K562 (cell line): ENCODE measurements around the gene ZNF785. TPM values are rescaled to one million over a fixed set of nuclear protein-coding genes. Genes with fewer than 3 reads are reported as not detected.

Source experiments
- ATAC-seq: fragments of 200-7000 bp; cut with Tn5 transposase; 3 replicates; pipeline ENCODE4 v1.9.1; 2020; ENCODE audit warnings: moderate library complexity
- BruUV-seq: library from RNA; stranded (reverse); fragments of 400-500 nt; replicated peaks from 2 replicates; lab custom pipeline; 2021; lab: Mats Ljungman, UMichigan
- CTCF ChIA-PET: fragments of 300-600 bp; formaldehyde crosslinking; extraction: SDS; loops from one replicate; lab custom pipeline; 2021; ENCODE audit warnings: low intra/inter-chr PET ratio; lab: Yijun Ruan, JAX
- POLR2A ChIA-PET: fragments of 300-600, 350-650 bp; sonication (Branson Sonifier 250); formaldehyde crosslinking; extraction: SDS; loops from one replicate; lab custom pipeline; 2021; ENCODE audit warnings: antibody characterized with exemption, inconsistent platforms; lab: Yijun Ruan, JAX
- DNase-seq, 4 experiments: peaks; one replicate each; pipeline versions ENCODE4 v3.0.0 to v3.0.0-alpha.2; 2011 to 2018; ENCODE audit warnings: low spot score in 3 of 4, mixed read lengths in 3 of 4; ENCODE audit errors: extremely low read depth in 1 of 4
- FAIRE-seq: peaks from 2 replicates; lab custom pipeline; 2011; peaks lifted over from hg19 to GRCh38; lab: Jason Lieb, UNC
- H2AFZ ChIP-seq: 2 replicates; pipeline ENCODE4 v1.6.0; 2011; ENCODE audit warnings: low read depth, low read length, control low read depth, inconsistent platforms
- H3K27ac ChIP-seq: fragments of 200-600 bp; 3 replicates; pipeline ENCODE4 v1.8.0; 2011; ENCODE audit warnings: low read depth, mild to moderate bottlenecking, control low read depth, inconsistent platforms, low read length, moderate library complexity, mixed read lengths; ENCODE audit errors: extremely low read depth
- H3K27me3 ChIP-seq, 2 experiments: fragments of 300-600 bp in 1 of 2; 2 replicates in 1 of 2; 3 replicates in 1 of 2; pipeline versions ENCODE4 v1.6.0 to v1.8.0; 2011; ENCODE audit warnings: inconsistent platforms in 2 of 2, low read length in 2 of 2, mild to moderate bottlenecking in 1 of 2, mixed read lengths in 1 of 2, moderate library complexity in 1 of 2; ENCODE audit not compliant: control insufficient read depth in 2 of 2, insufficient read depth in 2 of 2
- H3K36me3 ChIP-seq: fragments of 300-600 bp; 3 replicates; pipeline ENCODE4 v1.8.0; 2011; ENCODE audit warnings: mild to moderate bottlenecking, low read length, inconsistent platforms; ENCODE audit not compliant: control insufficient read depth, insufficient read depth
- H3K4me1 ChIP-seq, 2 experiments: fragments of 200-600 bp in 1 of 2; replicated peaks in 1 of 2; 2 replicates in 1 of 2; 3 replicates in 1 of 2; pipeline versions ENCODE4 v1.5.1 to v1.8.0; 2011; ENCODE audit warnings: inconsistent platforms in 2 of 2, low read length in 2 of 2, mild to moderate bottlenecking in 1 of 2, mixed read lengths in 1 of 2, moderate library complexity in 1 of 2; ENCODE audit not compliant: control insufficient read depth in 2 of 2, insufficient read depth in 2 of 2
- H3K4me2 ChIP-seq: 2 replicates; pipeline ENCODE4 v1.6.1; 2011; ENCODE audit warnings: low read length, control low read depth, inconsistent platforms, mixed read lengths; ENCODE audit not compliant: insufficient read depth
- H3K4me3 ChIP-seq: fragments of 200-600 bp; sonication (generic), shearing (Covaris generic); 2 replicates; pipeline ENCODE4 v1.5.1; 2016; ENCODE audit warnings: control low read depth, inconsistent platforms
- H3K79me2 ChIP-seq: fragments of 200-600 bp; 3 replicates; pipeline ENCODE4 v1.8.0; 2011; ENCODE audit warnings: low read length, inconsistent platforms; ENCODE audit not compliant: control insufficient read depth, insufficient read depth
- H3K9ac ChIP-seq, 2 experiments: 2 replicates each; pipeline versions ENCODE4 v1.6.0 to v1.6.1; 2011; ENCODE audit warnings: low read depth in 2 of 2, low read length in 2 of 2, control low read depth in 1 of 2, inconsistent platforms in 1 of 2, mild to moderate bottlenecking in 1 of 2, mixed read lengths in 1 of 2; ENCODE audit not compliant: insufficient read depth in 1 of 2
- H3K9me1 ChIP-seq: one replicate; pipeline ENCODE4 v1.6.0; 2011; ENCODE audit warnings: inconsistent platforms, mild to moderate bottlenecking, low read length, moderate library complexity; ENCODE audit not compliant: control insufficient read depth, insufficient read depth
- H3K9me3 ChIP-seq: replicated peaks from 2 replicates; pipeline ENCODE4 v1.5.1; 2011; ENCODE audit warnings: low read depth, low read length, inconsistent platforms; ENCODE audit not compliant: control insufficient read depth, insufficient read depth
- H4K20me1 ChIP-seq: replicated peaks from 2 replicates; pipeline ENCODE4 v1.6.1; 2011; ENCODE audit warnings: low read length, inconsistent platforms, mixed read lengths; ENCODE audit not compliant: control insufficient read depth, insufficient read depth
- ESRRA ChIP-seq: fragments of 450-650 bp; IDR thresholded peaks from 2 replicates; pipeline ENCODE4 v1.6.1; 2014; ENCODE audit warnings: low read depth, mild to moderate bottlenecking, moderate library complexity, borderline replicate concordance
- GMEB1 ChIP-seq: fragments of 250-450 bp; sonication (Bioruptor Pico); IDR thresholded peaks from 2 replicates; pipeline ENCODE4 v1.4.0; 2020; ENCODE audit warnings: mild to moderate bottlenecking
- HNRNPK ChIP-seq: fragments of 200-400 bp; formaldehyde crosslinking; IDR thresholded peaks from one replicate; pipeline ENCODE4 v1.6.1; 2018; ENCODE audit warnings: mild to moderate bottlenecking, low read depth, low read length; ENCODE audit not compliant: poor library complexity, severe bottlenecking
- HOMEZ ChIP-seq: fragments of 250-450 bp; sonication (Bioruptor Pico); IDR thresholded peaks from 2 replicates; pipeline ENCODE4 v1.4.0; 2020; ENCODE audit warnings: mild to moderate bottlenecking, moderate library complexity
- MLLT1 ChIP-seq, 2 experiments: fragments of 450-650 bp; IDR thresholded peaks; 2 replicates each; pipeline ENCODE4 v1.6.1; 2016
- NFE2 ChIP-seq: IDR thresholded peaks from 2 replicates; pipeline ENCODE4 v1.6.1; 2014; ENCODE audit warnings: antibody characterized with exemption, low read depth
- ZMIZ1 ChIP-seq, 2 experiments: fragments of 150-350 bp in 1 of 2; IDR thresholded peaks; 2 replicates each; pipeline ENCODE4 v1.6.1; 2012 to 2016; ENCODE audit warnings: low read depth in 2 of 2, low read length in 2 of 2, mild to moderate bottlenecking in 1 of 2, moderate library complexity in 1 of 2
- ZNF280B ChIP-seq: fragments of 250-450 bp; sonication (Bioruptor Pico); IDR thresholded peaks from 2 replicates; pipeline ENCODE4 v1.5.1; 2021; ENCODE audit warnings: mild to moderate bottlenecking
- ZNF3 ChIP-seq: fragments of 250-450 bp; sonication (Bioruptor Pico); IDR thresholded peaks from 2 replicates; pipeline ENCODE4 v1.5.0; 2021; ENCODE audit warnings: mild to moderate bottlenecking, moderate library complexity
- WGBS: fragments of 100-300 bp; shearing (Covaris generic); methylation state at CpG from one replicate; pipeline ENCODE4 v1.1.6; 2016; ENCODE audit warnings: low coverage, mixed read lengths; ENCODE audit not compliant: insufficient coverage; ENCODE audit errors: missing lambda C conversion rate; 5-methylcytosine and 5-hydroxymethylcytosine counted together
- in situ Hi-C: fragments of 300-500 bp; cut with MboI; formaldehyde crosslinking; loops from 4 replicates; pipeline ENCODE4 v1.15.0; 2018; ENCODE audit warnings: inconsistent platforms, mixed read lengths
- intact Hi-C: fragments of 100-400 bp; cut with micrococcal nuclease; formaldehyde crosslinking; loops from 2 replicates; pipeline ENCODE4 v1.14.2; 2022
- polyA plus RNA-seq, 8 experiments: library from polyadenylated mRNA; depleted of rRNA in 4 of 8; stranded (reverse) in 5 of 8; unstranded in 3 of 8; fragments of >200 nt; fragmentation: Nextera tagmentation in 2 of 8; fragmentation: Illumina TruSeq in 1 of 8; extraction: Ambion mirVana in 2 of 8; extraction: Trizol in 1 of 8; gene quantifications; 2 replicates each; pipeline versions ENCODE4 v1.2.1 to v1.2.3, GENCODE V29; 2011 to 2014; ENCODE audit warnings: inconsistent platforms in 1 of 8, missing spikeins in 1 of 8
- total RNA-seq, 7 experiments: library from RNA; depleted of rRNA in 6 of 7; stranded (reverse); fragments of >200 nt in 6 of 7; fragmentation: Illumina TruSeq in 2 of 7; extraction: Trizol in 2 of 7; gene quantifications; 2 replicates each; pipeline versions ENCODE4 v1.2.1 to v1.2.3, GENCODE V29; 2011 to 2021; ENCODE audit warnings: low replicate concordance in 1 of 7

The ZNF785 gene
- total and polyA plus RNA-seq, 9 of the 15 experiments (the other 6 are each of a cell fraction or from before 2014, with no cell fraction given), result 0.64 to 11.0 (median 6.4) TPM

GRCh38 chr16:30565526-30565925, 20.0 kb downstream of the ZNF785 start (continued):
- TF ChIP-seq GMEB1 (CRISPR knock-in tag) (no peak), MLLT1 (IDR thresholded peaks at IDR 0.05) (no peak)

- H3K36me3 ChIP-seq, result no peaks in the 10 kb centered on the region
- FAIRE-seq, result no peak
- WGBS, result 84% methylated on average over 14 of the region's 14 CpGs
- H2AFZ ChIP-seq, result no peak overlapping the region
- no peaks in the 10 kb centered on the region for H3K27me3 ChIP-seq
- H3K79me2 ChIP-seq, result peaks cover 10% of the 10 kb centered on the region
- H3K4me1 ChIP-seq, result peaks cover 13 to 34% of the 10 kb centered on the region in 2 experiments; a peak in 4 of 5 replicates
- intact Hi-C loops (no loop called here), in situ Hi-C loops (no loop called here)
- H3K9me3 ChIP-seq, result no peaks in the 10 kb centered on the region
- no peak for DNase-seq
- ATAC-seq, result no peak
- no peak overlapping the region for H3K4me3 ChIP-seq
- POLR2A ChIA-PET, result interaction anchor here (1.0 kb wide), 1 partner anchor 116 kb away, joined by 4 read pairs; no protein-coding TSS in a partner anchor
- CTCF ChIA-PET, result no interaction called here
- H4K20me1 ChIP-seq, result no peaks in the 10 kb centered on the region
- BruUV-seq, result no TSS peak
- no peaks in the 10 kb centered on the region for H3K9me1 ChIP-seq
- no peak overlapping the region for H3K9ac ChIP-seq
- no peak overlapping the region for H3K27ac ChIP-seq
- H3K4me2 ChIP-seq, result no peak overlapping the region
- TF ChIP-seq ZMIZ1 (IDR thresholded peaks at IDR 0.05; ENCODE audit: low read depth in 2 of 2, low read length in 2 of 2) (no peak), ESRRA (no peak), ZNF280B (CRISPR knock-in tag) (no peak), NFE2 (no peak), ZNF3 (CRISPR knock-in tag) (no peak), HNRNPK (no peak), HOMEZ (no peak)
Observed at GRCh38 chr16:30562021-30562420, 23.5 kb downstream of the ZNF785 start.
